Testis (tissue), 3 donors: ENCODE measurements around the gene GRM7. TPM values are rescaled to one million over a fixed set of nuclear protein-coding genes. Genes with fewer than 3 reads are reported as not detected.

ENCODE experiments used
- DNase-seq: peaks from one replicate; pipeline ENCODE4 v3.0.0-alpha.2; 2019
- H3K27ac ChIP-seq, 2 donors: fragments of 200-600 bp; sonication (generic); one replicate each; pipeline ENCODE4 v1.5.1; 2019
- H3K27me3 ChIP-seq: fragments of 200-600 bp; sonication (generic); one replicate; pipeline ENCODE4 v1.5.1; 2019
- H3K36me3 ChIP-seq: fragments of 200-600 bp; sonication (generic); one replicate; pipeline ENCODE4 v1.5.1; 2017; ENCODE audit warnings: low read depth; ENCODE audit errors: missing control alignments
- H3K4me1 ChIP-seq: fragments of 200-600 bp; sonication (generic); one replicate; pipeline ENCODE4 v1.5.1; 2019
- H3K4me3 ChIP-seq, 2 donors: fragments of 200-600 bp; sonication (generic); one replicate each; pipeline ENCODE4 v1.5.1; 2017 to 2019
- H3K9me3 ChIP-seq: fragments of 200-600 bp; sonication (generic); one replicate; pipeline ENCODE4 v1.5.1; 2017
- CTCF ChIP-seq, 3 experiments: fragments of 450-650 bp in 2 of 3; fragments of 200-600 bp in 1 of 3; sonication (generic) in 1 of 3; IDR thresholded peaks; one replicate each; pipeline ENCODE4 v1.5.1; 2016 to 2019; ENCODE audit warnings: antibody characterized with exemption in 3 of 3, mild to moderate bottlenecking in 2 of 3, moderate library complexity in 1 of 3
- POLR2A ChIP-seq: fragments of 450-650 bp; IDR thresholded peaks from one replicate; pipeline ENCODE4 v1.6.1; 2017; ENCODE audit warnings: antibody characterized with exemption, mild to moderate bottlenecking, moderate library complexity
- WGBS, 2 donors: methylation state at CpG; one replicate each; pipeline ENCODE4 v1.1.5; 2018; 5-methylcytosine and 5-hydroxymethylcytosine counted together
- intact Hi-C: fragments of 100-400 bp; cut with DNase I; formaldehyde crosslinking; loops from one replicate; pipeline ENCODE4 v1.15.1; 2023; ENCODE audit warnings: low total_unique reads
- polyA plus RNA-seq: library from polyadenylated mRNA; stranded (reverse); fragments of 350-450 nt; fragmentation: Illumina TruSeq; extraction: RNeasy Lipid Tissue Mini Kit (QIAGEN cat#74804); gene quantifications from one replicate; pipeline ENCODE4 v1.2.3, GENCODE V29; 2014; ENCODE audit warnings: low read depth, low replicate concordance; ENCODE audit not compliant: insufficient read depth
- total RNA-seq, 2 donors: library from RNA; depleted of rRNA; stranded (reverse); fragments of >200 nt; gene quantifications; one replicate each; pipeline ENCODE4 v1.2.3, GENCODE V29; 2016

GRM7 gene
- total and polyA plus RNA-seq, 3 donors from 2014 or later, result 2.0 to 3.2 (median 2.7) TPM

GRCh38 chr3:7322957-7323669 is 462.2 kb downstream of the GRM7 start:
- Histone ChIP-seq H3K27ac (no peak overlapping the region), H3K4me3 (no peak overlapping the region), H3K9me3 (no peaks in the 10 kb centered on the region), H3K4me1 (no peaks in the 10 kb centered on the region), H3K27me3 (no peaks in the 10 kb centered on the region), H3K36me3 (no peaks in the 10 kb centered on the region)
- no peak for DNase-seq
- intact Hi-C loops, result no loop called here
- TF ChIP-seq CTCF (IDR thresholded peaks at IDR 0.05), result no peak
- TF ChIP-seq POLR2A, result no peak
- WGBS, 2 donors, result 82 to 87% methylated on average over 3 of the region's 3 CpGs

GRCh38 chr3:7328339-7328738 is 467.4 kb downstream of the GRM7 start:
- DNase-seq, result no peak
- Histone ChIP-seq H3K36me3 (no peaks in the 10 kb centered on the region), H3K4me1 (no peaks in the 10 kb centered on the region), H3K27me3 (no peaks in the 10 kb centered on the region), H3K9me3 (no peaks in the 10 kb centered on the region), H3K4me3 (no peak overlapping the region), H3K27ac (no peak overlapping the region)
- WGBS, 2 donors, result 89 to 96% methylated on average over 1 of the region's 1 CpG
- no peak for TF ChIP-seq POLR2A
- TF ChIP-seq CTCF (IDR thresholded peaks at IDR 0.05), result no peak
- intact Hi-C loops, result no loop called here

GRCh38 chr3:7332696-7333095 is 471.8 kb downstream of the GRM7 start:
- Histone ChIP-seq H3K4me1 (no peaks in the 10 kb centered on the region), H3K36me3 (no peaks in the 10 kb centered on the region), H3K4me3 (no peak overlapping the region), H3K9me3 (no peaks in the 10 kb centered on the region), H3K27ac (no peak overlapping the region), H3K27me3 (no peaks in the 10 kb centered on the region)
- DNase-seq, result no peak
- TF ChIP-seq CTCF (IDR thresholded peaks at IDR 0.05), result no peak
- TF ChIP-seq POLR2A, result no peak
- WGBS, 2 donors, result 67 to 83% methylated on average over 2 of the region's 2 CpGs
- intact Hi-C loops, result no loop called here

GRCh38 chr3:7333125-7333524 is 472.2 kb downstream of the GRM7 start:
- Histone ChIP-seq H3K36me3 (no peaks in the 10 kb centered on the region), H3K9me3 (no peaks in the 10 kb centered on the region), H3K4me3 (no peak overlapping the region), H3K4me1 (no peaks in the 10 kb centered on the region), H3K27me3 (no peaks in the 10 kb centered on the region), H3K27ac (no peak overlapping the region)
- DNase-seq, result no peak
- intact Hi-C loops, result no loop called here
- TF ChIP-seq CTCF (IDR thresholded peaks at IDR 0.05), result no peak
- TF ChIP-seq POLR2A, result no peak
- WGBS, 2 donors, result 79 to 87% methylated on average over 4 of the region's 4 CpGs

GRCh38 chr3:7340795-7341194 is 479.9 kb downstream of the GRM7 start:
- no peaks in the 10 kb centered on the region for H3K27me3 ChIP-seq
- TF ChIP-seq POLR2A, result no peak
- no peak for TF ChIP-seq CTCF (IDR thresholded peaks at IDR 0.05)
- intact Hi-C loops, result no loop called here
- H3K36me3 ChIP-seq, result no peaks in the 10 kb centered on the region
- WGBS, 2 donors, result 36 to 48% methylated on average over 2 of the region's 2 CpGs
- H3K27ac ChIP-seq, result no peak overlapping the region
- no peak for DNase-seq
- H3K4me1 ChIP-seq, result peaks cover 3% of the 10 kb centered on the region
- H3K4me3 ChIP-seq, result no peak overlapping the region
- no peaks in the 10 kb centered on the region for H3K9me3 ChIP-seq
